Activated CD4-positive, CD25-positive, alpha-beta regulatory T cell treated with anti-CD3 and anti-CD28 coated beads, Interleukin-2, amount 50 U/mL, for 24 hours (primary cell): Measurements from ENCODE around the gene SCUBE1.

ENCODE experiments used
- ATAC-seq, 2 donors: fragments of 150-1000 bp; cut with Tn5 transposase; one replicate each; pipeline ENCODE4 v1.10.0; 2021; ENCODE audit warnings: mild to moderate bottlenecking in 1 of 2, moderate library complexity in 1 of 2

SCUBE1 gene

DNA sequence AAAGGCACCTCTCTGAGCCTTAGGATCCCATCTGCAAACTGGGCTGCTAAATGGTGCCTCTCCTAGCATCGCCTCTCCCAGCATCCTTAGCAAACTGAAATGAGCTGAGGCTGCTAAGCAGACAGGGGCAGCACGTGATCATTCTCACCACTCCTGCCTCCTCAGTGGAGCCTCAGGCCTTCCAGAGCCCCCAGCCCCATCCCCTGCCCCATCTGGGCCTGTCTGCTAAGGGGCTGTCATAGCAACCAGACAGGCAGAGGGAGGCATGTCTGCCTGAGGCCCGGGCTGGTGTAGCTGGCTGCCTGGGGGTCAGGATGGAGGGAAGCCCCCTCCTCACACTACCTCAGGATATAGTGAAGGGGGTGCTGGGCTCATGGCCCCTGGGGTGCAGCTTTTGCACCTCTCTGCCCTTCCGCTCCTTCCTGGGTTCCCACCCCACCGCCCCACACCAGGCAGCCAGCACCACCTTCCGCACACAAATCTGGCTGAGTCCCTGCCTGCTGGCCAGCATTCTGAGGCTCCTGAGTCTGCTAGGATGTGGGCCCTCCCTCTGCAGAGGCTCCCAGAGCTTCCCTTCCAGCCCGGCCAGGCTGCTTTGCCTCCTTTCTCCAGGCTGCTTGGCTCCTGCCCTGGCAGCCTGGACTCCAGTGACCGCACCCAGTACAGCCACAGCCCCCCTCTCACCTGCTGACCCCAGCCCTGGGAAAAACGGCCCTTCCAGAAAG is 108.7 kb downstream of the SCUBE1 start:
- ATAC-seq, result no peak

- ATAC-seq, result no peak
Observed at GRCh38 chr22:43233529-43233928, 109.6 kb downstream of the SCUBE1 start.

DNA sequence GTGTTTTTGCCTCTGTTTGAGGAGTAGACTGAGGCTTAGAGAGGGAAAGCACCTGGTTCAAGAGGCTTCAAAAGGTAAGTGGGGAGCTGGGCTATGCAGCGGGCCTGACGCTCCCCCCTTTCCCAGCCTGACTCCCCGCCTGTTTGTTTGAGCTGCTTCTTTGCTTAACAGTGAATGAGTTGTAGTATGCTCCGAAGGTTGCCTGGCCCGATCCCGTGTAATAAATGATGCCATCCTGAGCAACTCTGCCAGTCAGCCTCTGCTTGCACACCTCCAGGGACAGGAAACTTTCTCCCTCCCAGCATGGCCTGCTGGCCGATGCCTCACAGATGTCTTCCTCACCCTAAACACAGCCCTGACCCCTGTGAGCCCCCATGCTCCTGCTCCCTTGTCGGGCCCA is 110.7 kb downstream of the SCUBE1 start:
- no peak for ATAC-seq

- no peak for ATAC-seq
Observed at GRCh38 chr22:43231724-43232034, 111.5 kb downstream of the SCUBE1 start.

DNA sequence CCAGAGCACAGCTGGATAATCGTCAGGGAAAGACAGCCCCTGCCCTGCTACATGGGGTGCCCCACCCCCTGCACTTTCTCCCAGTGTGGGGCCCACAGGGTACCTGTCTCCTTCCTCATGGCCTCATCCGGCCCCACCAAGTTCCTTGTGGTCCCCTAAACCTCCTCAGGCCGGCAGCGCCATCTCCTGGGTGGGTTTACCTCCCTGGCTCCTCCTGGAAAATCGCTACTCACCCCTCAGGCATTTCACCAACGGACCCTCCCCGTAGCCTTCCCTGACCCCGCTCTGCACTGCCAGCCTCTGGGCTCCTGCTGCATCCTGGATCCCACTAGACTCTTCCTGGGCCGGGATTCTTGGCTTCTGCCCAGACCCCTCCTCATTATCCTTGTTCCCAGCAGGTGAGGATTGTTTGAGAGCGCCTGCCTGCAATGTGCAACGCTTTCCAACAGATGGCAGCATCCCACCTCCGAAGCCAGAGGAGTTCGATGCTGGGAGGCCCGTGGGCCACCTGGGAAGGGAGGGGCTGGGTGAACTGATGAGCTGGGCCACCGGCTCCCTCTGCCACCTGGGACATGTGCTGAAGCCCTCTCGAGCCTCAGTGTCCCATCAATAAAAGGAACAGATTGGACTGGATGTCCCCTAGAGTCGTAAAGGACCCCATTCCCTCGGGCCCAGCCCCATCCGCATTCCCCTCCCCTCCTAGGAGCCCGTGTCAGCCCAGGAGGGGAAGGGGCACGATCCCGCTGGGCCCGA is 112.0 kb downstream of the SCUBE1 start:
- ATAC-seq, result peak; percentile 60

DNA sequence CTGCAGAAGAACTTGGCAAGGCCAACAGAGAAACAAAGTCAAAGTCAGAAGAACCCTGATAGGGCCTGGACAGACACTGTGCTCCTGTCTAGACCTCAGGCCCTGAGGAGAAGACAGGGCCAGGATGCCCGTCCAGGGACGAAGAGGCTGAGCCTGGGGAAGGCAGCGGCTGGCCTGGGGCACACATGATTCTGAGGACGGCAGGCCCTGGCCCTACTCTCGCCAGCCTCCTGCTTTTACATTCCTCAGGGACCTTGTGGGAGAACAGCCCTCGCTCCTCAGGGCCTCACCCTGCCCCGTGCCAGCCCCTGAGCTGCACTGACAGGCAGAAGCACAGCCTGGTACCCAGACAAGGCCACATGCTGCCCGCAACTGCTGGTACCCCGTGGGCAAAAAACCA is 112.6 kb downstream of the SCUBE1 start:
- ATAC-seq, result no peak

DNA sequence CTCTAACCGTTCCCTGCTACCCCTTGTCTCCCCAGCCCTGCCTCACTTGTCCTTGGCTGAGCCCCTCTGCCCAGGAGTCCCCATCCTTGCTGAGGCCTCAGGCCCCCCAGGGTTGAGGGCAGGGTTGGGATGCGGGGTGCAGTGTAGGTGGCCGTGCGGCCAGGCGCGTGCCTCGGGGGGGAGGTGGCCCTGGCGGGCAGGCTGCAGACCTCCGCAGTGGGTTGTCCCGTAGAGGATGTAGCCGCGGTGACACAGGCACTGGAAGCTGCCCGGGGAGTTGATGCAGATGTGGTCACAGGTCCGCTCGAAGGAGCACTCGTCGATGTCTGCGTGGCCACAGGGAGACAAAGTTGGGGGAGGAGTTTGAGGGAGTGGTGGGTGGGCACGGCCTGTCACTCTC is 114.3 kb downstream of the SCUBE1 start:
- no peak for ATAC-seq

DNA sequence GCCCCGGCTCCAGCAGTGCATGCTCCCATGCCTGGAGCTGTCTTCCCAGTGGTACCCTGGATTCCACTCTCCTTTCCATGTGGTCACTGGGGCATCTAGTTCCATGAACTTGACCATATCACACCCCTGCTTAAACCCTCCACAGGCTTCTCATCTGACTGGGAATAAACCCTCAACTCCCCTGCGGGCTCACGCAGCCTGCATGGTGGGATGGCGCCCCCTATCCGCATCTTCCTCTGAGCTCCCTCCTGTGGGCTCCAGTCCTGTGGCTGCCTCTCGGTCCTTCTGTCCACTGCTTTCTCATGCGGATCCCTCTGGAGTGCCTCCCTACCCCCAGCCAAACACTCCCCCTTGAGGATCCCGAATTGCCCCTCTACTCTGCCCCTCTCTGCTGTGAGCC is 114.8 kb downstream of the SCUBE1 start:
- ATAC-seq, result no peak

DNA sequence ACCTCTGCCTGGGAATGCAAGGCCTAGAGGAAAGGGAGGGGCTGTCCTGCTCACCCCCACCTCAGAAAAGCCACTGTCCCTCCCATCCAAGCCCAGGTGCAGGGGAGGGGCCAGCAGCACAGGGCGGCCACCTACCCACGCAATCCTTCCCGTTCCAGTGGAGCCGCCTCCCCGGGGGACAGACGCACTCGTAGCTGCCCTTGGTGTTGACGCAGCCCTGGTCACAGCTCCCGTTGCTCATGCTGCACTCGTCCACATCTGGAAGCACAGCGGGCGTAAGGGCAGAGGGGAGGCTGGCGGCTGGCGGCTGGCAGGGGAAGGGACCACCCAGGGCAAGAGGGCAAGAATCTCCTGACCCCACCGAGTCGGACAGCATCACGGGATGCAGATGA is 115.9 kb downstream of the SCUBE1 start:
- ATAC-seq, result no peak

- no peak for ATAC-seq
Observed at GRCh38 chr22:43226377-43227238, 116.6 kb downstream of the SCUBE1 start.

- no peak for ATAC-seq
Observed at GRCh38 chr22:43225609-43226008, 117.6 kb downstream of the SCUBE1 start.

- ATAC-seq, result no peak
Observed at GRCh38 chr22:43222987-43223386, 120.2 kb downstream of the SCUBE1 start.

DNA sequence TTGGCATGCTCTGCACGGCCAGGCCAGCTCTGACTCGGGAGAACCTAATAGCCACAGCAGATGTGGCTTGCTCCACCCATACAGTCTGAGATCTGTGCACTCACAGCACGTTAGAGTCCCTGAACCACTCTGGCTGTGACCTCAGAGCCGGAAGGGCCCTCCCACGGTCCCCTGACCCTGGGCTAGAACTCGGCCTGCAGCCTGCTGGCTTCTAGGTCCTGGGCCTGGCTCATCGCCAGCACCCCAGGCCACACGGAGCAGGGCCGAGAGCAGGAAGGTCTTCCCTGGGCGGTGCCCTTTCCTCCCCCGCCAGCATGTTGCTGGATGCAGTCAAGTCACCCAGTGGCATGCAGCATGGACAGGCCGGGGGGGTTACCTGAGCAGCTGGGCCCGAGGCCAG is 120.9 kb downstream of the SCUBE1 start:
- no peak for ATAC-seq

DNA sequence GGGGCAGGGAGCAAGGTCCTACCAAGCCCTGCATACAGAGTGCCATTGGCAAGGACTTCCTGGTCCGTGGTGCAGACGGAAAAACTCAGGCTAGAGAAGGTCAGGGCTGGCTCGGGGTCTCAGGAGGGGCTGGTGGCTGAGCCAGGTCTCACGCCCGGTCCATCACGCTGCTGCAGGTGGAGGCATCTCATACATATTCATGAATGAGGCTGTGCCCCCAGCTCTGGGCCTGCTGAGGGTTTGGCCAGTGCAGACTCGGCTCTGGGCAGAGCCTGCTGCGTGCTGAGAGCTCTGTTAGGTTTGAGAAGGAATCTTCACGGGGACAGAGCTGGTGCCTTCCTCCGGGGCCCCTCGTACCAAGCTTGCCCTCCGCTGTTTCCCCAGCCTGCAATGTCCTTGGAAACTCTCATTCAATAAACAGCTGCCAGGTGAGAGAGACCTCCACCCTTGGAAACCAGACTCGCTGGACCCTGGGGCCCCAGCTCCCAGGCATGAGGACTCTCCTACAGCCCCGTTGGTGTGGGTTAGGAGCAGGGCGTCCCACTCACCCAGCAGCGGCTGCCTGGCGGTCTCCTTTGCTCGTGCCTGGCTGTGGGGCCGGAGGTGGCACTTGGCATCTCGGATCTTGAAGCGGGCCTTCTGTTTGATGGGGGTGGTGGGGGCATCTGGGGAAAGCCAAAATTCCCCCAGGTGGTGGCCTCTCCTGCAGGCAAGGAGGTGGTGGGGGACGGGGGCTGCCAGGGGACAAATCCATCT is 122.4 kb downstream of the SCUBE1 start:
- no peak for ATAC-seq

GRCh38 chr22:43218786-43219185 is 124.4 kb downstream of the SCUBE1 start:
- no peak for ATAC-seq

GRCh38 chr22:43217285-43218030 is 125.7 kb downstream of the SCUBE1 start:
- ATAC-seq, result no peak

GRCh38 chr22:43216738-43217137 is 126.4 kb downstream of the SCUBE1 start:
- ATAC-seq, result no peak

DNA sequence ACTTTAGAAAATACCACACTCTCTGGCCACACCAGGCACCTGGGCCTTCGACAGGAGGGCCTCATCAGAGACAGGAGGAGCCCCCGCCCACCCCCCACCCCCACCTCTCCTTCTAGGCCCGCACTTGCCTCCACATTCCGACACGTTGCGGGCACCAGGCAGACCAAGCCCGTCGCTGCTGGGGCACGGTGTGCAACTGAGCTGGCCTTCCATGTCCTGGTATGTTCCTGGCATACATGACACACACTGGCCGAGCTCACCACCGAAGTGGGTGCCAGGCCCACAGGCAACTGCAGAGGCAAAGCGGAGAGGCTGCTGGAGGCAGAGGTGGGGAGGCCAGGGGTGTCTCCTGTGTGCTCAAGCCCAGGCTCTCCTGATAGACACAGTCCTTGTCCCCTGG is 129.2 kb downstream of the SCUBE1 start:
- ATAC-seq, result no peak

DNA sequence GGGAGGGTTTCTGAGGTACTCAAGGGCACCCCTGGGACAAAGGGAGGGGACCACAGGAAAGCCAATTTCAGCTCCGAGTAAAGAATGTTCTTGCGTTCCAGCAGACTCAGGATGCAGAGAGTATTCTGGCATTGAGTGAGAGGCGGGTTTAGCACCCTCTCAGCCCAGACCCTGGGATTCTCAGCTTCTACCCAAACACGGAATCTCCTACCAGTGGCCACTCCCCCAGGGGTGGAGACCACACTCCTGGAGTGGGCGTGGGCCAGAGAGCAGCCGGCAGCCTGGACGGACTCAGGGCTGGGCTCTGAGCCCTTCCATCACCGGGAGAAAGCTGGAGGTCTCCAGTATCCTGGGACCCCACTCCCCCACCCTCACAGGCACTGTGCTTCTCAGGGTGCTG is 130.1 kb downstream of the SCUBE1 start:
- no peak for ATAC-seq

- ATAC-seq, result no peak
Observed at GRCh38 chr22:43212434-43212952, 130.7 kb downstream of the SCUBE1 start.

GRCh38 chr22:43211941-43212433 is 131.2 kb downstream of the SCUBE1 start:
- no peak for ATAC-seq
